HepG2 (cell line): ENCODE results near the gene CYP2W1. TPM values are rescaled to one million over a fixed set of nuclear protein-coding genes. Genes with fewer than 3 reads are reported as not detected.

Source experiments
- ATAC-seq: fragments of 200-7000 bp; cut with Tn5 transposase; 3 replicates; pipeline ENCODE4 v1.9.1; 2020; ENCODE audit warnings: mild to moderate bottlenecking, moderate library complexity
- BruUV-seq: library from RNA; stranded (reverse); fragments of 400-500 nt; replicated peaks from 2 replicates; lab custom pipeline; 2021; lab: Mats Ljungman, UMichigan
- CTCF ChIA-PET: fragments of 300-600 bp; formaldehyde crosslinking; extraction: SDS; loops from one replicate; lab custom pipeline; 2021; ENCODE audit warnings: low total read pairs, inconsistent platforms, low intra/inter-chr PET ratio; lab: Yijun Ruan, JAX
- POLR2A ChIA-PET: fragments of 350-600 bp; sonication (Branson Sonifier 250); formaldehyde crosslinking; loops from one replicate; lab custom pipeline; 2020; ENCODE audit warnings: antibody characterized with exemption, inconsistent platforms; lab: Yijun Ruan, JAX
- DNase-seq: peaks from one replicate; pipeline ENCODE4 v3.0.0-alpha.2; 2015; ENCODE audit warnings: low spot score
- FAIRE-seq: peaks from 3 replicates; lab custom pipeline; 2011; peaks lifted over from hg19 to GRCh38; lab: Jason Lieb, UNC
- H2AFZ ChIP-seq: one replicate; pipeline ENCODE4 v1.6.1; 2011; ENCODE audit warnings: low read length, inconsistent platforms
- H3K27ac ChIP-seq: fragments of 300-600 bp; 3 replicates; pipeline ENCODE4 v1.8.0; 2011; ENCODE audit warnings: mixed run types, mild to moderate bottlenecking, mixed read lengths, low read length, inconsistent platforms; ENCODE audit not compliant: insufficient read depth; ENCODE audit errors: extremely low read length
- H3K27me3 ChIP-seq, 2 experiments: fragments of 200-600 bp in 1 of 2; 2 replicates in 1 of 2; 3 replicates in 1 of 2; pipeline versions ENCODE4 v1.6.0 to v1.8.0; 2011; ENCODE audit warnings: low read length in 2 of 2, mild to moderate bottlenecking in 2 of 2, moderate library complexity in 2 of 2, inconsistent platforms in 1 of 2; ENCODE audit not compliant: insufficient read depth in 2 of 2, control insufficient read depth in 1 of 2
- H3K36me3 ChIP-seq, 2 experiments: fragments of 200-600 bp in 1 of 2; replicated peaks in 1 of 2; 2 replicates in 1 of 2; 3 replicates in 1 of 2; pipeline versions ENCODE4 v1.5.1 to v1.8.0; 2011; ENCODE audit warnings: low read length in 2 of 2, inconsistent platforms in 1 of 2; ENCODE audit not compliant: insufficient read depth in 2 of 2, control insufficient read depth in 1 of 2
- H3K4me1 ChIP-seq: 2 replicates; pipeline ENCODE4 v1.5.1; 2012; ENCODE audit warnings: low read length, inconsistent platforms; ENCODE audit not compliant: insufficient read depth
- H3K4me2 ChIP-seq: 2 replicates; pipeline ENCODE4 v1.6.0; 2011; ENCODE audit warnings: low read depth, low read length, inconsistent platforms
- H3K4me3 ChIP-seq, 3 experiments: fragments of 200-600 bp in 1 of 3; sonication (generic), shearing (Covaris generic) in 1 of 3; replicated peaks in 1 of 3; 2 replicates each; pipeline ENCODE4 v1.5.1; 2011 to 2016; ENCODE audit warnings: low read length in 3 of 3, inconsistent platforms in 2 of 3, low read depth in 2 of 3, mild to moderate bottlenecking in 2 of 3, control low read depth in 1 of 3, mixed read lengths in 1 of 3; ENCODE audit not compliant: insufficient read depth in 1 of 3
- H3K79me2 ChIP-seq: one replicate; pipeline ENCODE4 v1.6.1; 2011; ENCODE audit warnings: low read length, inconsistent platforms; ENCODE audit not compliant: insufficient read depth
- H3K9ac ChIP-seq: 2 replicates; pipeline ENCODE4 v1.6.0; 2011; ENCODE audit warnings: mild to moderate bottlenecking, low read depth, low read length, inconsistent platforms; ENCODE audit not compliant: insufficient read depth
- H3K9me3 ChIP-seq: 2 replicates; pipeline ENCODE4 v1.5.1; 2012; ENCODE audit warnings: mild to moderate bottlenecking, low read length
- H4K20me1 ChIP-seq: 2 replicates; pipeline ENCODE4 v1.6.0; 2011; ENCODE audit warnings: inconsistent platforms, mild to moderate bottlenecking, low read length, moderate library complexity; ENCODE audit not compliant: insufficient read depth
- BRD4 ChIP-seq: sonication (generic); formaldehyde crosslinking; IDR thresholded peaks from 2 replicates; pipeline ENCODE4 v1.4.0; 2020; ENCODE audit warnings: missing genetic modification reagents
- NBN ChIP-seq: fragments of 450-650 bp; conservative IDR thresholded peaks from 2 replicates; pipeline ENCODE4 v1.6.1; 2017
- RBAK ChIP-seq: sonication (generic); formaldehyde crosslinking; IDR thresholded peaks from 2 replicates; pipeline ENCODE4 v1.5.1; 2020; ENCODE audit warnings: mild to moderate bottlenecking, missing genetic modification reagents
- SRSF9 ChIP-seq: fragments of 200-400 bp; formaldehyde crosslinking; IDR thresholded peaks from 2 replicates; pipeline ENCODE4 v1.6.1; 2018; ENCODE audit warnings: borderline replicate concordance, mild to moderate bottlenecking, low read depth, low read length; ENCODE audit not compliant: insufficient read depth, poor library complexity, severe bottlenecking
- ZEB1 ChIP-seq: IDR thresholded peaks from 2 replicates; pipeline ENCODE4 v1.6.1; 2012; ENCODE audit warnings: mild to moderate bottlenecking, low read depth, inconsistent platforms; ENCODE audit not compliant: insufficient replicate concordance
- ZNF296 ChIP-seq: sonication (generic); formaldehyde crosslinking; conservative IDR thresholded peaks from 2 replicates; pipeline ENCODE4 v1.5.0; 2020; ENCODE audit warnings: mild to moderate bottlenecking, missing genetic modification reagents
- ZNF501 ChIP-seq: sonication (generic); formaldehyde crosslinking; IDR thresholded peaks from 2 replicates; pipeline ENCODE4 v1.5.1; 2020; ENCODE audit warnings: mild to moderate bottlenecking, moderate library complexity, missing genetic modification reagents
- ZNF816 ChIP-seq: sonication (generic); formaldehyde crosslinking; IDR thresholded peaks from 2 replicates; pipeline ENCODE4 v1.8.0; 2022; ENCODE audit warnings: missing genetic modification reagents, mild to moderate bottlenecking, borderline replicate concordance
- WGBS: methylation state at CpG from one replicate; pipeline ENCODE4 v1.1.6; 2017; ENCODE audit warnings: low lambda C conversion rate; 5-methylcytosine and 5-hydroxymethylcytosine counted together
- in situ Hi-C: cut with HindIII; loops from 2 replicates; pipeline ENCODE4 v1.10.0; 2017; ENCODE audit warnings: low pct_unique_long_range_greater_than_20kb; ENCODE audit not compliant: extremely low pct_ligation_motif_present
- intact Hi-C: fragments of 100-400 bp; cut with micrococcal nuclease; formaldehyde crosslinking; loops from one replicate; pipeline ENCODE4 v1.10.0; 2022; ENCODE audit not compliant: unreplicated experiment
- polyA plus RNA-seq, 8 experiments: library from polyadenylated mRNA; depleted of rRNA in 3 of 8; stranded (reverse) in 7 of 8; unstranded in 1 of 8; fragments of >200 nt; fragmentation: Illumina TruSeq in 4 of 8; extraction: Trizol in 4 of 8; gene quantifications; 2 replicates each; pipeline versions ENCODE4 v1.2.1 to v1.2.3, GENCODE V29; 2011 to 2016; ENCODE audit warnings: low read depth in 4 of 8, missing spikeins in 1 of 8, mixed read lengths in 1 of 8; ENCODE audit not compliant: insufficient read depth in 1 of 8
- total RNA-seq, 5 experiments: library from RNA; depleted of rRNA; stranded (reverse); fragments of >200 nt; fragmentation: Illumina TruSeq; extraction: Trizol; gene quantifications; 2 replicates each; pipeline ENCODE4 v1.2.3, GENCODE V29; 2016; ENCODE audit warnings: low read depth in 1 of 5
- TF ChIP-seq, protein P1 (sequence below): IDR thresholded peaks from 2 replicates; pipeline ENCODE4 v1.6.1; 2016
- TF ChIP-seq, protein P2 (sequence below): sonication (generic); formaldehyde crosslinking; IDR thresholded peaks from 2 replicates; pipeline ENCODE4 v1.5.0; 2020; ENCODE audit warnings: mild to moderate bottlenecking, missing genetic modification reagents, borderline replicate concordance

The CYP2W1 gene
- total and polyA plus RNA-seq, 2 of the 13 experiments (the other 11 are each of a cell fraction or from before 2014, with no cell fraction given): 19.5 to 31.7 TPM

DNA sequence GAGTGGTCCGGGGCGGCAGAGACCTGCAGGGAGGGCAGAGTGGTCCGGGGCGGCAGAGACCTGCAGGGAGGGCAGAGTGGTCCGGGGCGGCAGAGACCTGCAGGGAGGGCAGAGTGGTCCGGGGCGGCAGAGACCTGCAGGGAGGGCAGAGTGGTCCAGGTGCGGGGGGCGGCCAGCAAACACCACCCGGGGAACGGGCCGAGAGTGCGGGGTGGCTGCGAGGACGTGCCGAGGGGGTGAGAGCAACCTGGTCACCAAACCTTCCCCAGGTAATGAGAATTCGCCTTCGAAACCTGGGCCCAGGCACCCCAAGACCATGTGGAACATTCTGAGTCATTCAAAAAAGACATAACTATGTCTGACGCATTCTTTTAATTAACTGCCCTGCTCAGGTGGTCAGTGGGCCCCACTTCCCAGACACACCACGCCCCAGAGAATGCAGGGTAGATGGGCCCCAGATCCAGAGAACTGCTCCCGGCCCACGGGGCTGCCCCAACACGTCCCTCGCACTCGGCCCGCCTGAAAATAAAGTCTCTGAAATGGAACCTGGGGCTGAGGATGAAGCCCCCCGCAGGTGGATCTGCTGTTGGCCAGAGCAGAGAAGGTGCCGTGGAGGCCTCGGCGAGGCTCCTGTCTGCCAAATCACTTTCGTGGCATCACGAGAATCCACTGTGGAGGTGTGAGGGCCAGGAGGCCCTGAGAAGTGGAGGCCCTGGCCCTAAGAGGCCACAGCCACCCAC is 48.9 kb downstream of the CYP2W1 start:
- Histone ChIP-seq H3K4me3 (no peak overlapping the region), H3K27me3 (no peaks in the 10 kb centered on the region), H3K9me3 (no peaks in the 10 kb centered on the region), H3K4me1 (peaks cover 23% of the 10 kb centered on the region), H4K20me1 (no peaks in the 10 kb centered on the region), H3K4me2 (no peak overlapping the region), H3K9ac (no peak overlapping the region), H3K36me3 (no peaks in the 10 kb centered on the region; a peak in 1 of 5 replicates), H3K27ac (no peak overlapping the region), H2AFZ (no peak overlapping the region), H3K79me2 (peaks cover 3% of the 10 kb centered on the region)
- 95% methylated on average over 31 of the region's 33 CpGs for WGBS
- no peak for TF ChIP-seq SRSF9
- TF ChIP-seq RBAK (CRISPR knock-in tag): no peak
- no peak for TF ChIP-seq ZNF501 (CRISPR knock-in tag)
- no peak for TF ChIP-seq BRD4 (CRISPR knock-in tag)
- TF ChIP-seq ZEB1: no peak
- TF ChIP-seq, protein P1, sequence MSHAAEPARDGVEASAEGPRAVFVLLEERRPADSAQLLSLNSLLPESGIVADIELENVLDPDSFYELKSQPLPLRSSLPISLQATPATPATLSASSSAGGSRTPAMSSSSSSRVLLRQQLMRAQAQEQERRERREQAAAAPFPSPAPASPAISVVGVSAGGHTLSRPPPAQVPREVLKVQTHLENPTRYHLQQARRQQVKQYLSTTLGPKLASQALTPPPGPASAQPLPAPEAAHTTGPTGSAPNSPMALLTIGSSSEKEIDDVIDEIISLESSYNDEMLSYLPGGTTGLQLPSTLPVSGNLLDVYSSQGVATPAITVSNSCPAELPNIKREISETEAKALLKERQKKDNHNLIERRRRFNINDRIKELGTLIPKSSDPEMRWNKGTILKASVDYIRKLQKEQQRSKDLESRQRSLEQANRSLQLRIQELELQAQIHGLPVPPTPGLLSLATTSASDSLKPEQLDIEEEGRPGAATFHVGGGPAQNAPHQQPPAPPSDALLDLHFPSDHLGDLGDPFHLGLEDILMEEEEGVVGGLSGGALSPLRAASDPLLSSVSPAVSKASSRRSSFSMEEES (CRISPR knock-in tag): no peak
- no peak for TF ChIP-seq NBN
- TF ChIP-seq ZNF816 (CRISPR knock-in tag): no peak
- no peak for TF ChIP-seq ZNF296
- TF ChIP-seq, protein P2, sequence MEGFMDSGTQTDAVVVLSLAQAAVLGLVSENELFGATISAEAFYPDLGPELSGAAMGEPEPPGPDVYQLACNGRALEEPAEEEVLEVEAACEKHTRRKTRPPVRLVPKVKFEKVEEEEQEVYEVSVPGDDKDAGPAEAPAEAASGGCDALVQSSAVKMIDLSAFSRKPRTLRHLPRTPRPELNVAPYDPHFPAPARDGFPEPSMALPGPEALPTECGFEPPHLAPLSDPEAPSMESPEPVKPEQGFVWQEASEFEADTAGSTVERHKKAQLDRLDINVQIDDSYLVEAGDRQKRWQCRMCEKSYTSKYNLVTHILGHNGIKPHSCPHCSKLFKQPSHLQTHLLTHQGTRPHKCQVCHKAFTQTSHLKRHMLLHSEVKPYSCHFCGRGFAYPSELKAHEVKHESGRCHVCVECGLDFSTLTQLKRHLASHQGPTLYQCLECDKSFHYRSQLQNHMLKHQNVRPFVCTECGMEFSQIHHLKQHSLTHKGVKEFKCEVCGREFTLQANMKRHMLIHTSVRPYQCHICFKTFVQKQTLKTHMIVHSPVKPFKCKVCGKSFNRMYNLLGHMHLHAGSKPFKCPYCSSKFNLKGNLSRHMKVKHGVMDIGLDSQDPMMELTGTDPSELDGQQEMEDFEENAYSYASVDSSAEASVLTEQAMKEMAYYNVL (CRISPR knock-in tag): no peak
- DNase-seq: no peak
- ATAC-seq: no peak
- POLR2A ChIA-PET: no interaction called here
- intact Hi-C loops (no loop called here), in situ Hi-C loops (no loop called here)
- no peak for FAIRE-seq
- CTCF ChIA-PET: no interaction called here
- BruUV-seq: no TSS peak
